ENCODE data around the gene PGBD4. TPM values are rescaled to one million over a fixed set of nuclear protein-coding genes. Genes with fewer than 3 reads are reported as not detected.
"Not testable (repeated sequence)": the region's sequence is repeated elsewhere in the genome, so short reads cannot be mapped to it uniquely, and the experiment has no call there.

PGBD4 gene
- polyA plus RNA-seq, 3 donors from 2014 or later: 0.53 to 0.90 (median 0.87) TPM

DNA sequence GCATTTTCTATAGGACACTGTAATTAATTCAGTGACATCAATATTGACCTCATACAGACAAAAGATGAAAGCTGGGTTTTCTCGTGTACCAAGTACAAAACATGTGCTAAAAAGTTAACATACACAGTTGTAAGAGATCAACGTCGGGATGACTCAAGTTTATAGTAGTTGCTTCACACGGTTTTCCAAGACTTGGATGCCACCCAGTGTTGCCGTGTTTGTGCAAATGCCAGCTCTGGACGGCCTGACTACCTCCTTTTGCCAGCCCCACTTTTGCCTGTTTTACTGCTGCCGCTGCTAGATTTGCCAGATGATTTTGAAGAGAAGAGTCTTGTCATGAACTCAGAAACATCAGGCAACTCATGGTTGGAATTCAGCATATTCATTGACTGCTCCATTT, 17.8 kb upstream of the PGBD4 start:
- Mint-ChIP-seq H3K4me3 (no peak overlapping the region), H3K27ac (no peak overlapping the region), H3K9me3 (no peaks in the 10 kb centered on the region), H3K36me3 (peaks cover 17 to 27% (median 26%) of the 10 kb centered on the region in 3 donors), H3K4me1 (peaks cover 0 to 2% of the 10 kb centered on the region in 2 donors), H3K27me3 (ENCODE audit: low read depth in 3 of 3) (no peaks in the 10 kb centered on the region)
- no peak for DNase-seq

DNA sequence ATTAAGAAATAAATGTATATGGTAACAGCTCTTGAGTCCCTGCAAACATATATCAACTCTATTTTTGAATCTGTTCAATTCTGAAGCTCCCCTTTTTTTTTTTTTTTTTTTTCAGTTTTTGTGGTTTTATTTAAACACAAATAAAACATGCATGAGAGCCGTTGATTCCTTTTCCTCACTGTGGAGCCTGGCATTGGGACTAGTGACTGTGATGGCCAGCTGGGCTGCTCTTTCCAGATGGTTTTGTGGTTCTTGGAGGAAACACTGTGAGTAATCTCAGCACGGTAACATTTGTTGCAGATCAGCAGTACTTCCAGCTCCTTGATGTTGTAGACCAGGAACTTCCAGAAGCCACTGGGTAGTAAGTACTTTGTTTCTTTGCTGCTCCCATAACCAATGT, 16.1 kb upstream of the PGBD4 start:
- no peaks in the 10 kb centered on the region for H3K9me3 Mint-ChIP-seq

DNA sequence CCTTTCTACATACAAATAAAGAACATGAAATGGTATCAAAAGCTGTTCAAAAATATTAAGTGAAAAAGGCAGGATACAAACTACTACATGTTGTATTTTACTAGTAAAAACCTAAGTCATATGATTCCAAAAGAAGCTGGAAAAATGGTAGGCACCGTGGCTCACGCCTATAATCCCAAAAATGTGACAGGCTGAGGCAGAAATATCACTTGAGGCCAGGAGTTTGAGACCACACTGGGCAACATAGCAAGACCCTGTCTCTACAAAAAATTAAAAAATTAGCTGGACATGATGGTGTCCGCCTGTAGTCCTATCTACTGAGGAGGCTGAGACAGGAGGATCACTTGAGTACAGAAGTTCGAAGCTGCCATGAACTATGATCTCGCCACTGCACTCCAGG, 2.0 kb upstream of the PGBD4 start:
- H3K27me3 Mint-ChIP-seq (ENCODE audit: low read depth in 3 of 3): peaks cover 4 to 10% (median 9%) of the 10 kb centered on the region in 3 donors
- H3K9me3 Mint-ChIP-seq: peaks cover 0 to 7% (median 0%) of the 10 kb centered on the region in 6 donors
- H3K36me3 Mint-ChIP-seq: peaks cover 4 to 13% (median 7%) of the 10 kb centered on the region in 3 donors
- H3K27ac Mint-ChIP-seq: peak overlapping the region; percentile 43 to 98 (median 64)
- H3K4me1 Mint-ChIP-seq: peaks cover 35 to 62% of the 10 kb centered on the region in 2 donors
- peak overlapping the region; percentile 53 to 99 (median 60) for H3K4me3 Mint-ChIP-seq
- DNase-seq: no peak

More for the DNA sequence above, 16.1 kb upstream of the PGBD4 start:
- DNase-seq: no peak
- peaks cover 3 to 7% of the 10 kb centered on the region in 2 donors for H3K4me1 Mint-ChIP-seq
- H3K36me3 Mint-ChIP-seq: peaks cover 17 to 30% (median 29%) of the 10 kb centered on the region in 3 donors
- no peak overlapping the region for H3K4me3 Mint-ChIP-seq
- H3K27ac Mint-ChIP-seq: no peak overlapping the region
- no peaks in the 10 kb centered on the region for H3K27me3 Mint-ChIP-seq (ENCODE audit: low read depth in 3 of 3)

DNA sequence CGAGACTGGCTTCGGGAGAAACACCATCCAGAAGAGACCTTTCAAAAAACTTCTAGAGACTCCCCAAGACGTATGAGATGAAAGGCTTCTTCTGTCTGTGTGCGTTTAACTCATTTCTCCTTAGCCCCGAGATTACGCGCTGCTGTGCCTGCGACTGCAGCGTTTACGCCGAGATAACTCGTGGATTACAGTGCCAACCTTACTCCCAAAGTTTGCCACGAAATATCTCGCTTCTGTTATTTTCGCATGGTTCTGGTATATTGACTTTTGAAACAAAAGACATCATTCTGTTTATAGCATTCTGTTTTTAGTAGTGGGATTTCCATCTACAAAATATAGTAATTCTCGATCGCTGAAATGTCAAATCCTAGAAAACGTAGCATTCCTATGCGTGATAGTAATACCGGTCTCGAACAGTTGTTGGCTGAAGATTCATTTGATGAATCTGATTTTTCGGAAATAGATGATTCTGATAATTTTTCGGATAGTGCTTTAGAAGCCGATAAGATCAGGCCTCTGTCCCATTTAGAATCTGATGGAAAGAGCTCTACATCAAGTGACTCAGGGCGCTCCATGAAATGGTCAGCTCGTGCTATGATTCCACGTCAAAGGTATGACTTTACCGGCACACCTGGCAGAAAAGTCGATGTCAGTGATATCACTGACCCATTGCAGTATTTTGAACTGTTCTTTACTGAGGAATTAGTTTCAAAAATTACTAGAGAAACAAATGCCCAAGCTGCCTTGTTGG, 467 bp downstream of the PGBD4 start:
- peak overlapping the region; percentile 95 to 99 (median 97) for H3K4me3 Mint-ChIP-seq
- peaks cover 36 to 56% of the 10 kb centered on the region in 2 donors for H3K4me1 Mint-ChIP-seq
- H3K36me3 Mint-ChIP-seq: peaks cover 5 to 12% (median 8%) of the 10 kb centered on the region in 3 donors
- DNase-seq: no peak
- H3K9me3 Mint-ChIP-seq: peaks cover 0 to 7% (median 0%) of the 10 kb centered on the region in 6 donors
- peak overlapping the region; percentile 96 to 99 (median 98) for H3K27ac Mint-ChIP-seq
- H3K27me3 Mint-ChIP-seq (ENCODE audit: low read depth in 3 of 3): peaks cover 4 to 10% (median 9%) of the 10 kb centered on the region in 3 donors

DNA sequence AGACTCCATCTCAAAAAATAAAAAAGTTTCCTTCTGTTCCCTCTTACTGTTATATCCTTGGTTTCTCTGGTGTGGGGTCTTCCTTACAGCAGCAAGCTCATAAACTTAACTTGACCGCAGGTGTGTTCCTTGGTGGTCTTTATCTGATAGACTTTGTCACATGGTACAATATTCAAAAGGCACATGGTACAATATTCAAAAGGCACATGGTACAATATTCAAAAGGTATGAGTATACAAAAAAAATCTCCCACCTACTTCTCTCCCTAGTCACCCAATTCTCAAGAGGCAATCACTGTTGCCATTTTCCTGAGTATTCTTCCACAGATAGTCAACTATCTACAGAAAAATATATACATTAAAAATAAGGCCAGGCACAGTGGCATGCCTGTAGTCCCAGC, 4.5 kb downstream of the PGBD4 start:
- no peak overlapping the region for H3K27ac Mint-ChIP-seq
- no peak for DNase-seq
- H3K27me3 Mint-ChIP-seq (ENCODE audit: low read depth in 3 of 3): peaks cover 4 to 9% (median 6%) of the 10 kb centered on the region in 3 donors
- H3K9me3 Mint-ChIP-seq: peaks cover 0 to 7% (median 0%) of the 10 kb centered on the region in 6 donors
- H3K4me1 Mint-ChIP-seq: peaks cover 16 to 22% of the 10 kb centered on the region in 2 donors
- H3K36me3 Mint-ChIP-seq: peaks cover 5 to 12% (median 8%) of the 10 kb centered on the region in 3 donors
- no peak overlapping the region for H3K4me3 Mint-ChIP-seq

DNA sequence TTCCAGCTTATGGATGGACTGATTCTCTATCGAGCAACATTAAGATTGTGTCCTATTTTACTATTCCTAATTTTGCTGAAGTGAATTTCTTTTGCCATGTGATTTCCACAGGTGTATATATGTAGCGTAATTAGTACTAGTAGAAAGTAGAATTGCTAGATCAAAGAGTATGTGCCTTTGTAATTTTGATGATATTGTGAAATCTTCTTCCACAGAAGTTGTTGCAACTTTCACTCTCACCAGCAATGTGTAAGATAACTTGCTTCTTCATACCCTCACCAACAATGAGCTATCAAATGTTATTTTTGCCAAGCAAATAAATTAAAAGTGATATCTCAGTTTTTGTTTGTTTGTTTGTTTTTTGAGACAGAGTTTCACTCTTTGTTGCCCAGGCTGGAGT, 5.4 kb downstream of the PGBD4 start:
- Mint-ChIP-seq H3K36me3 (peaks cover 5 to 10% (median 8%) of the 10 kb centered on the region in 3 donors), H3K4me1 (peaks cover 8 to 14% of the 10 kb centered on the region in 2 donors), H3K4me3 (no peak overlapping the region), H3K27ac (no peak overlapping the region), H3K27me3 (ENCODE audit: low read depth in 3 of 3) (peaks cover 0 to 2% (median 0%) of the 10 kb centered on the region in 3 donors), H3K9me3 (peaks cover 0 to 7% (median 0%) of the 10 kb centered on the region in 6 donors)
- DNase-seq: no peak

DNA sequence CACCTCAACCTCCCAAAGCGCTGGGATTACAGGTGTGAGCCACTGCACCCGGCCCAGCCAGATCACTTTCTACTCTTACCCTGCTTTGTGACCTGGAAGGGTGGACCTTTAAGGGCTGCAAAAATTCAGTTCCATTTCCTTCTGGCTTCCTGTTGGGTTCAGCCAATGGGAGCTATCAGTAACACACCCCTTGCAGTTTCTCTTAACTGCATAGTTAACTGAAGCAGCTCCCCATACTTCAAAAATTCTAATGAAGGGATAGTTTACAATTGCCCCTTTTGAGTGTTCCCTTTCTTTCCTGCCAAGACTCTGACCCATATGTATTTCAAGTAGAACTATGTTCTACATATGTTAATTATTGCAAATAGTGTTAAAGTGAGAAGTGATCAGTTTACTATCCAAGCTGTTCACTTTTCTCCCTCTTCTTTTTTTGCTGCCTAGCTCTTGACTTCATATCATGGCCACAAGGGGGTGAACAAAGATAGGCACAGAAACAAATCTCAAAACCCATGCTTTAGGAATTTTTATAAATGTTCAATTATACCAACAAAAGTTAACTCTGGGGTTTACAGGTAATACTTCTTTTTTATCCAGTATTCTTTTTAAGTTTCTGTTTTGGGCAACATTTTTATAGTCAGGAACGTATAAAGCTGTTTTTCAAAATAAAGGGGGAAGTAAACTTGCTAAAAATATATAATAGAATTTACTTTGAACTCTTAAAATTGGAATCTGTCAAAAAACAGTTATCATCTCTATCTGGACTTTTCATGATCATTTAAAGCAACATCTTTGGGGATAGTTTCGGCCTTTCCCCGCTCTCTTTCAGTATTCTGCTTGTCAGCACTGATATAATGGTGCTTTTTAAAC, 8.1 kb downstream of the PGBD4 start:
- no peaks in the 10 kb centered on the region for H3K9me3 Mint-ChIP-seq
- no peak overlapping the region for H3K4me3 Mint-ChIP-seq
- H3K27me3 Mint-ChIP-seq (ENCODE audit: low read depth in 3 of 3): peaks cover 0 to 5% (median 2%) of the 10 kb centered on the region in 3 donors
- peak in 1 of 3 donors; percentile 8 for DNase-seq
- peaks cover 2 to 4% (median 2%) of the 10 kb centered on the region in 3 donors for H3K36me3 Mint-ChIP-seq
- H3K4me1 Mint-ChIP-seq: peaks cover 0 to under 1% of the 10 kb centered on the region in 2 donors
- peak overlapping the region in 1 of 6 donors; percentile 8 for H3K27ac Mint-ChIP-seq

DNA sequence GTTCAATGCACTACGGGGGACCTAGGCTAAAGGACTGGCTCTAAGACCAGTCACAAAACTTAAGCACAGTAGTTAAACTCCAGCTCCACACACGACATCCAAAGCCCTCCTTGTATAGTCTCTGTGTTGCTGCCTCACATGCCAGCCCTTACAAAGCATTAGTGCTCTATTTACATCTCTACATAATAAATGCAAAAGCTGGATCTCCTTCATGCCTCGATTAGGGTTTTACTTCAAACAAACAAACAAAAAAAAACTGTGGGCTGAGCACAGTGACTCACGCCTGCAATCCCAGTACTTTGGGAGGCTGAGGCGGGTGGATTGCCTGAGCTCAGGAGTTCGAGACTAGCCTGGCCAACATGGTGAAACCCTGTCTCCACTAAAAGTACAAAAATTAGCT, 9.6 kb downstream of the PGBD4 start:
- H3K4me1 Mint-ChIP-seq: no peaks in the 10 kb centered on the region
- no peak overlapping the region for H3K4me3 Mint-ChIP-seq
- no peak for DNase-seq
- H3K36me3 Mint-ChIP-seq: peaks cover 0 to under 1% (median 0%) of the 10 kb centered on the region in 3 donors
- H3K27me3 Mint-ChIP-seq (ENCODE audit: low read depth in 3 of 3): peaks cover 0 to 8% (median 2%) of the 10 kb centered on the region in 3 donors
- H3K27ac Mint-ChIP-seq: no peak overlapping the region
- no peaks in the 10 kb centered on the region for H3K9me3 Mint-ChIP-seq

DNA sequence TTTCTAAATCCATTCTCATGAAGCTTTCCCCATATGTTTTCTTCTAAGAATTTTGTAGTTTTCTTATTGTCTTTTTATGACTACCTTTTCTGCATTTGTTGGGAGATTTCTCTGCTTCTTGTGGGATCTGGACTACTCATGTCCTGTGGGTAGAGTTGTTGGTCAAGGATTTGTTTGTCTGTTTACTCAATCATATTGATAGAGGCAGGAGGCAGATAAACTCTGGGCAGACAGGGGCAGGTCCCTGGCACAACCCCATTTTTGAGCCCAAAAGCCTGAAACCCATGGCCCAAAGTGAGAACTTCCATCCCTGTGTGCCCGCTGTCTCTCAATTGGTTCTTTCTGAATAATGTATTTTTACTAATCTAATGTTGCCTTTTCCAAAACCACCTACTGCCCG, 12.3 kb downstream of the PGBD4 start:
- DNase-seq: no peak
- Mint-ChIP-seq H3K4me3 (no peak overlapping the region), H3K36me3 (no peaks in the 10 kb centered on the region), H3K9me3 (no peaks in the 10 kb centered on the region), H3K4me1 (no peaks in the 10 kb centered on the region), H3K27me3 (ENCODE audit: low read depth in 3 of 3) (peaks cover 2 to 15% (median 3%) of the 10 kb centered on the region in 3 donors), H3K27ac (no peak overlapping the region)

DNA sequence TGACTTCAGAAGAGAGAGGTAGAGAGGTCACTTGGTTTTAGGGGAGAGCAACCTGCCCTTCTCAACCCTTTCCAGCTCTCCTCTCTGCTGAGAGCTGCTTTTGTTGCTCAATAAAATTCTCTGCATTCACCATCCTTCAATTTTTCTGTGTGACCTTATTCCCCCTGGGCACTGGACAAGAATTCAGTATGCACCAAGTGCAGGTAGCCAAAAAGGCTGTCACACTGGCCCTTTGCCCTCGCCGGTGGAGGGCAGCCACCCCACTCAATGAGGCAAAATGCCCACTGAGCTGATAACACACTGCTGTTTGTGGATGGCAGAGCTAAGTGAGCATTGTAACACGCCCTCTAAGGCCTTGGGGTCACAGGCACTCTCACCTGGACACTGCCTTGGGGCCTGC, 12.9 kb downstream of the PGBD4 start:
- H3K9me3 Mint-ChIP-seq: no peaks in the 10 kb centered on the region
- H3K27me3 Mint-ChIP-seq (ENCODE audit: low read depth in 3 of 3): peaks cover 3 to 17% (median 3%) of the 10 kb centered on the region in 3 donors
- no peaks in the 10 kb centered on the region for H3K36me3 Mint-ChIP-seq
- H3K4me1 Mint-ChIP-seq: no peaks in the 10 kb centered on the region
- no peak for DNase-seq
- no peak overlapping the region for H3K27ac Mint-ChIP-seq
- no peak overlapping the region for H3K4me3 Mint-ChIP-seq

DNA sequence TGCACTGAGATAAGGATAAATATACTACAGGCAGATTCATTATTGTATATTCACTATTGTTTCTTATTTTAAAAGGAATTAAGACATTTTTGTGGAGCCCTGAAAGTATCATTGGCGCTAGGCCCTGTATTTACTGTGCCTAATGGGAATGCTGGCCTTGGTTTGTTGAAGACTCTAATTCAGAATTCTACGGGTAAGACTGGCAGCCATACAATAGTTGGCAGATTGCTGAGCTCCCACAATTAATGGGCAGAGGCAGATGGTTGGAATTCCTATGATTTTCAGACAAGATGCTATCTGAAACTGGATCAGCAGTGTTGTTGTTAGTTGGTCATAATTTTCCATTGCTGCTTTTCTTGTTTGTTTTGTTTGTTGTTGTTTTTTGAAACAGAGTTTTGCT, 14.7 kb downstream of the PGBD4 start:
- H3K4me3 Mint-ChIP-seq: no peak overlapping the region
- peaks cover 0 to 4% (median 0%) of the 10 kb centered on the region in 3 donors for H3K36me3 Mint-ChIP-seq
- peaks cover 5 to 23% (median 8%) of the 10 kb centered on the region in 3 donors for H3K27me3 Mint-ChIP-seq (ENCODE audit: low read depth in 3 of 3)
- DNase-seq: no peak
- peaks cover 0 to 2% (median 0%) of the 10 kb centered on the region in 6 donors for H3K9me3 Mint-ChIP-seq
- no peak overlapping the region for H3K27ac Mint-ChIP-seq
- H3K4me1 Mint-ChIP-seq: no peaks in the 10 kb centered on the region

DNA sequence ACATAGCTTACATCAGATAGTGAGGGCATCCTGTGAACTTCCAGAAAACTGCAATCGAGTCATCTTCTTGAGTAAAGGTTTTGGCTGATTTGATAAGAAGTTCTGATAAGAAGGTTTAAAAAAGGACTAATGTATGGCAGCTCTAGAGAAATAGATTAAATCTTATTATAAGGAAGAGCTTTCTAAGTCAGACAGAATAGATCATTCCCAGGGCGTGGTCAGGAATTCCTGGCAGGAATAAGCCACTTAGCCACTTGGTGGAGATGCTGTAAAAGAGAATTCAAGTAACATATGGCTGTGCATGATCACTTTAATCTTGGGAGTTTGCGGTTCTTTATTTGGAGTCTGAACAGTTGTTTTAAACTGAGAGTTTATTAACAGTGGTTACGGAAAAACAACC, 17.4 kb downstream of the PGBD4 start:
- peaks cover 0 to 2% (median 0%) of the 10 kb centered on the region in 6 donors for H3K9me3 Mint-ChIP-seq
- no peak overlapping the region for H3K4me3 Mint-ChIP-seq
- H3K36me3 Mint-ChIP-seq: peaks cover 0 to 4% (median 0%) of the 10 kb centered on the region in 3 donors
- no peak overlapping the region for H3K27ac Mint-ChIP-seq
- H3K4me1 Mint-ChIP-seq: no peaks in the 10 kb centered on the region
- DNase-seq: no peak
- peaks cover 6 to 26% (median 9%) of the 10 kb centered on the region in 3 donors for H3K27me3 Mint-ChIP-seq (ENCODE audit: low read depth in 3 of 3)

DNA sequence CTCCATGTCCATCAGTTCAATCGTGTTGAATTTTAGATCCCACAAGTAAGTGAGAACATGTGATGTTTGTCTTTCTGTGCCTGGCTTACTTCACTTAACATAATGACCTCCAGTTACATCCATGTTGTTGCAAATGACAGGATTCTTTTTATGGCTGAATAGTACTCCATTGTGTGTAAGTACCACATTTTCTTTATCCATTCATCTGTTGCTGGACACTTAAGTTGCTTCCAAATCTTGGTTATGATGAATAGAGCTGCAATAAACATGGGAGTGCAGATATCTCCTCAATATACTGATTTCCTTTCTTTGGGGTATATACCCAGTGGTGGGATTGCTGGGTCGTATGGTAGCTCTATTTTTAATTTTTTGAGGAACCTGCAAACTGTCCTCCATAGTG, 18.5 kb downstream of the PGBD4 start:
- H3K4me1 Mint-ChIP-seq, H3K27ac Mint-ChIP-seq, H3K9me3 Mint-ChIP-seq, DNase-seq, H3K4me3 Mint-ChIP-seq, H3K36me3 Mint-ChIP-seq: not testable (repeated sequence)
- peaks cover 6 to 23% (median 9%) of the 10 kb centered on the region in 3 donors for H3K27me3 Mint-ChIP-seq (ENCODE audit: low read depth in 3 of 3)

DNA sequence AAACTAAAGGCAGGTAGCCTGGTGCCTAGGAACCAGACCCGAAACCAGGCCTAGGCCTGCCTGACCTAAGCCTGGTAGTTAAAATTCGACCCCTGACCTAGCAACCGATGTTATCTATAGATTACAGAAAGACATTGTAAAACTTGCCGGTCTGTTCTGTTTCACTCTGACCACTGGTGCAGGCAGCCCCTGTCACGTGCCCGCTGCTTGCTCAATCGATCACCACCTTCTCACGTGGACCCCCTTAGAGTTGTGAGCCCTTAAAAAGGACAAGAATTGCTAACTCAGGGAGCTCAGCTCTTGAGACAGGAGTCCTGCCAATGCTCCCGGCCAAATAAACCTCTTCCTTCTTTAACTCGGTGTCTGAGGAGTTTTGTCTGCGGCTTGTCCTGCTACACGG, 19.9 kb downstream of the PGBD4 start:
- H3K36me3 Mint-ChIP-seq, H3K4me3 Mint-ChIP-seq, DNase-seq, H3K4me1 Mint-ChIP-seq, H3K27ac Mint-ChIP-seq, H3K9me3 Mint-ChIP-seq: not testable (repeated sequence)
- H3K27me3 Mint-ChIP-seq (ENCODE audit: low read depth in 3 of 3): peaks cover 6 to 22% (median 9%) of the 10 kb centered on the region in 3 donors
